ENCODE results near the gene VPS25.
"Not testable (repeated sequence)": the region's sequence is repeated elsewhere in the genome, so short reads cannot be mapped to it uniquely, and the experiment has no call there.

Gene VPS25

DNA sequence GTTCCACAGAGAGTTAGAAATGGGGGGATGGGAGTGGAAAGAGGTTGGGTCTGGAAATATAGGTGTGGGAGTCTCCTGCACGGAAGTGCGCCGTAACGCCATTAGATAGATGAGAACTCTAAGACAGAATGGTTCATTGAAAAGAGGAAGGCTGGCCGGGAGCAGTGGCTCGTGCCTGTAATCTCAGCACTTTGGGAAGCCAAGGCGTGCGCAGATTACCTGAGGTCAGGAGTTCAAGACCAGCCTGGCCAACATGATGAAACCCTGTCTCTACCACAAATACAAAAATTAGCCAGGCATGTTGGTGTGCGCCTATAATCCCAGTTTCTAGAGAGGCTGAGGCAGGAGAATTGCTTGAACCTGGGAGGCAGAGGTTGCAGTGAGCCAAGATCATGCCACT is 5.2 kb upstream of the VPS25 start:
- H3K27me3 ChIP-seq (replicated peaks in 2 of 5; ENCODE audit: control insufficient read depth in 4 of 5, insufficient read depth in 5 of 5, low read length in 4 of 5); H3K9me3 ChIP-seq (ENCODE audit: control extremely low read depth in 1 of 5, control insufficient read depth in 4 of 5, insufficient read depth in 2 of 5, low read depth in 1 of 5, low read length in 4 of 5); CTCF ChIA-PET; H3K27ac ChIP-seq (ENCODE audit: insufficient read depth in 1 of 2, low read depth in 1 of 2, low read length in 2 of 2, poor library complexity in 1 of 2, severe bottlenecking in 2 of 2); H3K4me1 ChIP-seq (ENCODE audit: control extremely low read depth in 1 of 4, control insufficient read depth in 4 of 4, insufficient read depth in 4 of 4, low read length in 3 of 4); H3K4me3 ChIP-seq (ENCODE audit: control insufficient read depth in 1 of 7, extremely low read depth in 1 of 7, insufficient read depth in 4 of 7, low read depth in 2 of 7, low read length in 6 of 7); POLR2A ChIA-PET; DNase-seq; H3K36me3 ChIP-seq (ENCODE audit: control insufficient read depth in 4 of 4, insufficient read depth in 4 of 4, low read length in 3 of 4): not testable (repeated sequence)
- 87% methylated on average over 4 of the region's 9 CpGs for WGBS (ENCODE audit: insufficient coverage)

- H3K36me3 ChIP-seq (ENCODE audit: control insufficient read depth in 4 of 4, insufficient read depth in 4 of 4, low read length in 3 of 4); H3K9me3 ChIP-seq (ENCODE audit: control extremely low read depth in 1 of 5, control insufficient read depth in 4 of 5, insufficient read depth in 2 of 5, low read depth in 1 of 5, low read length in 4 of 5); H3K27me3 ChIP-seq (replicated peaks in 2 of 5; ENCODE audit: control insufficient read depth in 4 of 5, insufficient read depth in 5 of 5, low read length in 4 of 5); DNase-seq; H3K27ac ChIP-seq (ENCODE audit: insufficient read depth in 1 of 2, low read depth in 1 of 2, low read length in 2 of 2, poor library complexity in 1 of 2, severe bottlenecking in 2 of 2); POLR2A ChIA-PET; H3K4me3 ChIP-seq (ENCODE audit: control insufficient read depth in 1 of 7, extremely low read depth in 1 of 7, insufficient read depth in 4 of 7, low read depth in 2 of 7, low read length in 6 of 7): not testable (repeated sequence)
- peaks cover 0 to 15% (median 14%) of the 10 kb centered on the region in 4 experiments for H3K4me1 ChIP-seq (ENCODE audit: control extremely low read depth in 1 of 4, control insufficient read depth in 4 of 4, insufficient read depth in 4 of 4, low read length in 3 of 4)
- WGBS (ENCODE audit: insufficient coverage), result 90% methylated on average over 7 of the region's 10 CpGs
- CTCF ChIA-PET, result interaction anchor here (0.6 kb wide), 1 partner anchor 25 kb away, joined by 3 read pairs; no protein-coding TSS in a partner anchor
These were observed 3.3 kb upstream of the VPS25 start for GRCh38 chr17:42769964-42770363.

DNA sequence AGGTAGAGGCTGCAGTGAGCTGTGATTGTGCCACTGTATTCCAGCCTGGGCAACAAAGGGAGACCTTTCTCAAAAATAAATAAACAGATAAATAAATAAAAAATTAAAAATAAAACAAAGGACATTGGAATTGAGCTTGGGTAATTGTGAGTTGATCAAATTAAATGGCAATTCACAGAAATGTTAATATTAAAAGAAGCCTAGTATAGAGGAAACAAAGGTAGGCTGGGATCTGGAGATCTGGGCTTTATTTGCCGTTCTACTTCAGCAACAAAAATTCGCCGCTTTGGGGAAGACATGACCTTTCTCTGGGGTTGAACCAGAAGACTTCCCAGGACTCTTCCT is 332 bp upstream of the VPS25 start:
- WGBS (ENCODE audit: insufficient coverage), result 3% methylated on average over 3 of the region's 3 CpGs
- Histone ChIP-seq H3K27me3 (replicated peaks in 2 of 5; ENCODE audit: control insufficient read depth in 4 of 5, insufficient read depth in 5 of 5, low read length in 4 of 5) (peaks cover 0 to under 1% (median 0%) of the 10 kb centered on the region in 5 experiments), H3K4me3 (ENCODE audit: control insufficient read depth in 1 of 7, extremely low read depth in 1 of 7, insufficient read depth in 4 of 7, low read depth in 2 of 7, low read length in 6 of 7) (peak overlapping the region; percentile 79 to 99 (median 91)), H3K36me3 (ENCODE audit: control insufficient read depth in 4 of 4, insufficient read depth in 4 of 4, low read length in 3 of 4) (peaks cover 0 to 19% (median 12%) of the 10 kb centered on the region in 4 experiments), H3K9me3 (ENCODE audit: control extremely low read depth in 1 of 5, control insufficient read depth in 4 of 5, insufficient read depth in 2 of 5, low read depth in 1 of 5, low read length in 4 of 5) (no peaks in the 10 kb centered on the region), H3K27ac (ENCODE audit: insufficient read depth in 1 of 2, low read depth in 1 of 2, low read length in 2 of 2, poor library complexity in 1 of 2, severe bottlenecking in 2 of 2) (peak overlapping the region in 1 of 2 experiments; percentile 80), H3K4me1 (ENCODE audit: control extremely low read depth in 1 of 4, control insufficient read depth in 4 of 4, insufficient read depth in 4 of 4, low read length in 3 of 4) (peaks cover 0 to 15% (median 14%) of the 10 kb centered on the region in 4 experiments)
- no peak for DNase-seq
- ChIA-PET CTCF (interaction anchor here (0.8 to 2.2 kb wide), 5 partner anchors 9 to 194 kb away, joined by 3 to 10 read pairs (median 3); partner anchors contain the start of gene RAMP2), POLR2A (interaction anchor here (0.6 to 1.3 kb wide), 3 partner anchors 13 to 57 kb away, joined by 3 to 6 read pairs (median 4); partner anchors contain the start of gene BECN1)

- Histone ChIP-seq H3K27me3 (replicated peaks in 2 of 5; ENCODE audit: control insufficient read depth in 4 of 5, insufficient read depth in 5 of 5, low read length in 4 of 5) (peaks cover 0 to 2% (median 0%) of the 10 kb centered on the region in 5 experiments), H3K36me3 (ENCODE audit: control insufficient read depth in 4 of 4, insufficient read depth in 4 of 4, low read length in 3 of 4) (peaks cover 1 to 31% (median 20%) of the 10 kb centered on the region in 4 experiments), H3K4me3 (ENCODE audit: control insufficient read depth in 1 of 7, extremely low read depth in 1 of 7, insufficient read depth in 4 of 7, low read depth in 2 of 7, low read length in 6 of 7) (peak overlapping the region; percentile 79 to 99 (median 91)), H3K4me1 (ENCODE audit: control extremely low read depth in 1 of 4, control insufficient read depth in 4 of 4, insufficient read depth in 4 of 4, low read length in 3 of 4) (peaks cover 0 to 15% (median 14%) of the 10 kb centered on the region in 4 experiments), H3K27ac (ENCODE audit: insufficient read depth in 1 of 2, low read depth in 1 of 2, low read length in 2 of 2, poor library complexity in 1 of 2, severe bottlenecking in 2 of 2) (peak overlapping the region in 1 of 2 experiments; percentile 80), H3K9me3 (ENCODE audit: control extremely low read depth in 1 of 5, control insufficient read depth in 4 of 5, insufficient read depth in 2 of 5, low read depth in 1 of 5, low read length in 4 of 5) (no peaks in the 10 kb centered on the region)
- CTCF ChIA-PET, result interaction anchor here (0.8 to 2.2 kb wide), 3 partner anchors 11 to 31 kb away, joined by 3 to 10 read pairs (median 3); partner anchors contain the start of gene RAMP2
- POLR2A ChIA-PET, result interaction anchor here (0.6 to 1.3 kb wide), 3 partner anchors 12 to 176 kb away, joined by 3 to 6 read pairs (median 4); no protein-coding TSS in a partner anchor
- no peak for DNase-seq
- WGBS (ENCODE audit: insufficient coverage), result 88% methylated on average over 1 of the region's 3 CpGs
These were observed 957 bp downstream of the VPS25 start for GRCh38 chr17:42774066-42774745.

DNA sequence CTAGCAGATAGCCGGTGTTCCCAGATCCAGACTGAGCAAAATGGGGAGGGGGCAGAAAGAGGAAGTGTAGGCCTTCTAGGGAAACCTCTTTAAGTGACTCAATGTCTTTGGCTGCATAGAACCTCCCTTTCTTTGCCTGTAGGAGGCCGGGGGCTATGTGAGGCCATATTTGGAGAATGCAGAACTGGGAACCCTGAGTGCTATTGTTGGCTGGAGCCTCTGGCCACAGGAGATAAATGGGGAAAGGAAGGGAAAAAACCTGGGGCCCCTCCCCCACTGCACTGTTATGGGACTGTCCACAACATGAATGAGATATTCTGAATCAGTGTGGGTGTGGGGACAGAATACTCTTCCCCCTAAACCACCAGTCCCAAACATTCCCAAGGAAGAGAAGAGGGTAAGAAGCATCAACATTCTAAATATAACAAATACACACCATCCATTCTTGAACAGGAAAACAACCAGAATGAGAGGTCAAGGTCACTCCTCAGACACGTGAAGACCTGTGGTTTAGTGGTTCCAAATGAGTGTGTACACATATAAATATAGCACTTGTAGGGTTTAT is 2.4 kb downstream of the VPS25 start:
- Histone ChIP-seq H3K36me3 (ENCODE audit: control insufficient read depth in 4 of 4, insufficient read depth in 4 of 4, low read length in 3 of 4) (peaks cover 2 to 37% (median 25%) of the 10 kb centered on the region in 4 experiments), H3K27me3 (replicated peaks in 2 of 5; ENCODE audit: control insufficient read depth in 4 of 5, insufficient read depth in 5 of 5, low read length in 4 of 5) (peaks cover 0 to 14% (median 0%) of the 10 kb centered on the region in 5 experiments), H3K4me3 (ENCODE audit: control insufficient read depth in 1 of 7, extremely low read depth in 1 of 7, insufficient read depth in 4 of 7, low read depth in 2 of 7, low read length in 6 of 7) (no peak overlapping the region), H3K9me3 (ENCODE audit: control extremely low read depth in 1 of 5, control insufficient read depth in 4 of 5, insufficient read depth in 2 of 5, low read depth in 1 of 5, low read length in 4 of 5) (no peaks in the 10 kb centered on the region), H3K4me1 (ENCODE audit: control extremely low read depth in 1 of 4, control insufficient read depth in 4 of 4, insufficient read depth in 4 of 4, low read length in 3 of 4) (peaks cover 0 to 22% (median 19%) of the 10 kb centered on the region in 4 experiments), H3K27ac (ENCODE audit: insufficient read depth in 1 of 2, low read depth in 1 of 2, low read length in 2 of 2, poor library complexity in 1 of 2, severe bottlenecking in 2 of 2) (peak overlapping the region in 1 of 2 experiments; percentile 3)
- POLR2A ChIA-PET, result no interaction called here
- peak in 2 of 3 donors; percentile 59 to 68 for DNase-seq
- CTCF ChIA-PET, result no interaction called here
- WGBS (ENCODE audit: insufficient coverage), result 85% methylated on average over 3 of the region's 3 CpGs

- ChIA-PET POLR2A (no interaction called here), CTCF (interaction anchor here (0.8 to 1.4 kb wide), 2 partner anchors 15 to 57 kb away, joined by 3 read pairs; no protein-coding TSS in a partner anchor)
- Histone ChIP-seq H3K4me3 (ENCODE audit: control insufficient read depth in 1 of 7, extremely low read depth in 1 of 7, insufficient read depth in 4 of 7, low read depth in 2 of 7, low read length in 6 of 7) (no peak overlapping the region), H3K27me3 (replicated peaks in 2 of 5; ENCODE audit: control insufficient read depth in 4 of 5, insufficient read depth in 5 of 5, low read length in 4 of 5) (peaks cover 0 to 43% (median 18%) of the 10 kb centered on the region in 5 experiments), H3K36me3 (ENCODE audit: control insufficient read depth in 4 of 4, insufficient read depth in 4 of 4, low read length in 3 of 4) (peaks cover 2 to 37% (median 25%) of the 10 kb centered on the region in 4 experiments), H3K27ac (ENCODE audit: insufficient read depth in 1 of 2, low read depth in 1 of 2, low read length in 2 of 2, poor library complexity in 1 of 2, severe bottlenecking in 2 of 2) (no peak overlapping the region), H3K9me3 (ENCODE audit: control extremely low read depth in 1 of 5, control insufficient read depth in 4 of 5, insufficient read depth in 2 of 5, low read depth in 1 of 5, low read length in 4 of 5) (no peaks in the 10 kb centered on the region), H3K4me1 (ENCODE audit: control extremely low read depth in 1 of 4, control insufficient read depth in 4 of 4, insufficient read depth in 4 of 4, low read length in 3 of 4) (peaks cover 0 to 26% (median 20%) of the 10 kb centered on the region in 4 experiments)
- no peak for DNase-seq
- 97% methylated on average over 3 of the region's 5 CpGs for WGBS (ENCODE audit: insufficient coverage)
These were observed 5.3 kb downstream of the VPS25 start for GRCh38 chr17:42778570-42778969.

Data from common myeloid progenitor, CD34-positive (primary cell).